Fibroblast of mammary gland (primary cell): ENCODE results near the gene AP5B1.

ENCODE experiments used
- DNase-seq: peaks from one replicate; pipeline ENCODE4 v3.0.0-alpha.2; 2010; ENCODE audit warnings: low read depth
- H3K4me3 ChIP-seq: 2 replicates; pipeline ENCODE4 v1.5.1; 2011; ENCODE audit warnings: low read depth, mild to moderate bottlenecking, low read length, moderate library complexity; ENCODE audit not compliant: control insufficient read depth
- CTCF ChIP-seq: conservative IDR thresholded peaks from 2 replicates; pipeline ENCODE4 v1.5.1; 2011; ENCODE audit warnings: low read depth, low read length, inconsistent platforms; ENCODE audit not compliant: control insufficient read depth, insufficient read depth

Gene AP5B1

GRCh38 chr11:65793625-65794400 lies 13.0 kb upstream of the AP5B1 start:
- no peak for DNase-seq
- no peak overlapping the region for H3K4me3 ChIP-seq
- TF ChIP-seq CTCF, result no peak

GRCh38 chr11:65793144-65793581 lies 12.4 kb upstream of the AP5B1 start:
- no peak for DNase-seq
- no peak for TF ChIP-seq CTCF
- no peak overlapping the region for H3K4me3 ChIP-seq

GRCh38 chr11:65792456-65792855 lies 11.7 kb upstream of the AP5B1 start:
- no peak overlapping the region for H3K4me3 ChIP-seq
- TF ChIP-seq CTCF, result no peak
- DNase-seq, result no peak

- H3K4me3 ChIP-seq, result no peak overlapping the region
- DNase-seq, result no peak
- TF ChIP-seq CTCF, result no peak
Measured at GRCh38 chr11:65791719-65792213, 11.0 kb upstream of the AP5B1 start.

- no peak for DNase-seq
- no peak for TF ChIP-seq CTCF
Measured at GRCh38 chr11:65790902-65791650, 10.3 kb upstream of the AP5B1 start.

GRCh38 chr11:65790104-65790901 lies 9.5 kb upstream of the AP5B1 start:
- H3K4me3 ChIP-seq, result no peak overlapping the region
- DNase-seq, result no peak
- no peak for TF ChIP-seq CTCF

More at GRCh38 chr11:65790902-65791650, 10.3 kb upstream of the AP5B1 start:
- no peak overlapping the region for H3K4me3 ChIP-seq
